ELF-1 (cell line): Measurements from ENCODE around the gene ACVR1.

Source experiments
- DNase-seq: peaks from one replicate; pipeline ENCODE4 v3.0.0-alpha.2; 2016; ENCODE audit warnings: low read depth, low spot score

The ACVR1 gene

GRCh38 chr2:157876066-157876785 is at the start of gene ACVR1:
Gene ACVR1 (minus strand): TSS chr2:157876330. CDS start chr2:157799493, 76,837 bp downstream.
- peak; percentile 96 for DNase-seq

GRCh38 chr2:157925071-157925470 is 48.9 kb upstream of the ACVR1 start:
- no peak for DNase-seq

DNA sequence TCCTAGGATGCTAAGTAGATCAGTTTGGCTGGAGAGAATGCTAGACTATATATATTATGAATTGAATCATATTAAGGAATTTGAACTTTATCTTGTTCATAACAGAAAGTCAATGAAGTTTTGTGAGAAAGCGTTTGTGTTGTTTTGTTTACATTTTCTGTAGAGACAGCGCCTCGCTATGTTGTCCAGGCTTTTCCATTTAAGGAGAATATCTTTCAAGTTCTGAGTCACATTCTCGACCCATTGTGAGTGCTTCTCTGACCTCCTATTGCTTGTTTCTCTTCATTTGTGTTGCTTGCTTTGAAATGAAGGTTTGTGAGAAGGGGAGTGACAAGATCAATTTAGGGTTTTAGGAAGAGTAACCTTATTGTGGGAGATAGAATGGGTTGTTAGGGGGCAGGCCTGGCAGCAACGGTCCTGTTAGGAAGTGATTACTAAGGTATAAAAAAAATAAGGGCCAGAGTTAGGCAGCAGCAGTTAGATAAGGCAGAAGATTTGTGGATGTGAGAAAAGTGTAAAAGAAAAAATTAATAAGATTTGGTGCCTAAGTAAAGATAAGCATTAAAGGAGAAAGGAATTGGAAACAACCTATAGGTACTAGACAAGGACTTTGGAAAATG is 47.6 kb upstream of the ACVR1 start:
- no peak for DNase-seq

DNA sequence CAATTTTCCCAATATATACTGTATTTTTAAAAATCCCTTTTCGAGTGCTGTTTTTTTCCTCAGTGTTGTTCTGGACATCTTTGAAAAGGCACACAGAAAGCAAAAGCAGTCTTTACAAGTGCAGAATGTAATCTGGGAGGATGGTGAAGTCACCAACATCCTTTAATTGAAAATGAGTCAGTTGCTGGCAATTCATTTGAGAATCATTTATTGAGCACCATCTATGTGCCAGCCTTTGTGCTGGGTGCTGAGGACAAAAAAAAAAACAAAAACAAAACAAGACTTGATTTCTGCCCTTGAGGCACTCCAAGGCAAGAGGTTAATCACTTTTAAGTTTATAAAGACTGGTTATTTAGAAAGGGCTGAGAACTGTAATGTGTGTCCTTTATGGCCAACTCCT is 46.7 kb upstream of the ACVR1 start:
- DNase-seq, result no peak

GRCh38 chr2:157922336-157922735 is 46.2 kb upstream of the ACVR1 start:
- DNase-seq, result no peak

GRCh38 chr2:157920736-157921135 is 44.6 kb upstream of the ACVR1 start:
- no peak for DNase-seq

- no peak for DNase-seq
These were observed 43.1 kb upstream of the ACVR1 start for GRCh38 chr2:157919181-157919580.

DNA sequence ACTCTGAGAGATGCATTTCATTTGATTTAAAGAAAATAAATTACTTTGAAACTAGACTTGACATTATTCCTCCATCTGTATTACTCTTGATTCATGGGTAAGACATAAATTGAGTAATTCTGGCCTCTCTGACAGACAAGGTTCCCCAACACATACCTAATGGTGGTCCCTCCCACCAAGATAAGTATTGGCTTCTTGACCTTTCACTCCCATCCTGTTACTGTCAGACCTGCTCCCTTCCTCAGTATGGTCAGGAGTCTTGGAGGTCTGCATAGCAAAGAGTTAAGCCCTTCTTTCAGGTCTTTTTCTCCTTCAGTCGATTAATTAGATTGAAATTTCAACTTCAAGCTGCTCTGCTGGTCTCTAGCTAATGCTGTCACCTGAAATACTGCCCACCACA is 42.2 kb upstream of the ACVR1 start:
- DNase-seq, result no peak

GRCh38 chr2:157911750-157912149 is 35.6 kb upstream of the ACVR1 start:
- no peak for DNase-seq

DNA sequence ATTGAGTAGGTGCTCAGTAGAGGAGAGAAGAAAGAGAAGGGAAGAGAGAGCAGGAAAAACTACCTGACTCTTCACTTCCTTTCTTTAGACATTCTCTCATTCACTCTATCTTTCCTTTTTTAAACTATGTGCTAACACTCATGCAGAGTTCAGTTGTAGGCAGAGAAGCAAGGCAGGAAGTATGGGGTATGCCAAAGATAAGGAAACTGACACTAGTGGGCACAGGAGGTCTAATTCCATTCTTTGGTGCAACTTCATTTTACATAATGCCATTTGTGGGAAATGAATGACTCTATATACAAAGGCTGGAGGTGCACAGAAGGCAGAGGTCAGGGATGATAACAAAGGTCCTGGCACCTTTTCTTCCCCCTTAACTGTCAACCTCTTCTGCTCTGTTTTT is 35.1 kb upstream of the ACVR1 start:
- no peak for DNase-seq

DNA sequence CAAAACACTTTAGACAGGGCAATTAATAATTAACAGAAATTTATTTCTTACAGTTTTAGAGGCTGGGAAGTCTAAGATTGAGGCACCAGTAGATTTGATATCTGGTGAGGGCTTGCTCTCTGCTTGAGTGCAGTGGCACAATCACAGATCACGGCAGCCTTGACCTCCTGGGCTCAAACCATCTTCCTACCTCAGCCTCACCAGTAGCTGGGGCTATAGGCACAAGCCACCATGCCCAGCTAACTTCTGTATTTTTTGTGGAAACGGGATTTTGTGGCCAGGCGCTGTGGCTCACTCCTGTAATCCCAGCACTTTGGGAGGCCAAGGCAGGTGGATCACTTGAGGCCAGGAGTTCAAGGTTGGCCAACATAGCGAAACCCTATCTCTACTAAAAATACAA is 29.0 kb upstream of the ACVR1 start:
- no peak for DNase-seq

GRCh38 chr2:157903626-157904025 is 27.5 kb upstream of the ACVR1 start:
- no peak for DNase-seq

- DNase-seq, result no peak
These were observed 27.0 kb upstream of the ACVR1 start for GRCh38 chr2:157903151-157903550.

DNA sequence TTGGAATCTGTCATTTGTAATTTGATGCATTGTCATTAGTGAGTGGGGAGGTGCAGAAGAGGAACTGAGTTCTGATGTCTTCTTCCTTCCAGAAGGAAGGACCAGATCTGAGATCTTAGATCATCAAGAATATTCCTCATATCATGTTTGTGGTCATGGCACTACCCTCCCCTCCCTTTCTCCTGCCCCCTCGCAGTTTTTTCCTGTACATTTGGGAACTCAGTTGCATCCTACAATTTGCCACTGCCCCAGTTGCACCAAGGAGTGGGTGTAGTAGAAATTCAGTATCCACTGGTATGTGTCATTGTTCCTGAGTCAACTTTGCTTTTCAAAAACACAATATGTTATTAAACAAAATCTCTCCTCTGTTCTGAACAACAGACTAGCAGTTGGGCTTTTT is 26.6 kb upstream of the ACVR1 start:
- no peak for DNase-seq

DNA sequence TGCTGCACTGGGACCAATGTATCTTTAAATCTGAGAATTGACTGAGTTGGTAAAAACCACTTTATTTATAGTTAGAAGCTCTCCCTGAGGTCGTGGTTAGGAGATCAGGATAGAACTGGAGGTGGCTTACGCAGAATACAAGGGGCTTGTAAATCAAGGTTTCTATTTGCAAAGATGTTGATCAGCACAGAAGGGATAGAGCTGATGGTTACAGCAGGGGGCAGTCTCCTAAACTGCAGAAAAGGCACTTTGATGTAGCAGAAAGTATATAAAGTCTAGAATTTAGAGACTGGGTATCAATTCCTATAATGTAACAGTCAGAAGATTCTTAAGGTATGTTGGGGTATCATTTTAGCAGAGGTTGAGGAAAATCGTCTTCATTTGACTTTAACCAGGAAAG is 25.2 kb upstream of the ACVR1 start:
- DNase-seq, result no peak

DNA sequence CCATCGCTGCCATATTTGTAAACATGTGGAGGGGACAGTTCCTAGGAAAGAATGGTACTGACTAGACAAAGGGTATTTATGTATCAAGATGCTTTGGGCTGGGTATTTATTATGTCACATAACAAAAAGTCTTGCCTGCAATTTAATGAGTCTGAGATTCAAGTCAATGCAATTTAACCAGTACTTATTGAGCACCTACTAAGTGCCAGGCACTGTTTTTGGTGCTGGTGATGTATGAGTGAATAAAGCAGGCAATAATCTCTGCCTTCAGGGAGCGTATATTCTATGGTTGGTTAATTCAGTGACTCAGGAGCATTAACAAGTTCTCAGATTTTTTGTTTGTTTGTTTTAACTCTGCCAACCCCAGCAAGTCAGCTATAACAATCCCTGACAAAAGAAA is 24.6 kb upstream of the ACVR1 start:
- no peak for DNase-seq

GRCh38 chr2:157900203-157900602 is 24.1 kb upstream of the ACVR1 start:
- DNase-seq, result no peak

DNA sequence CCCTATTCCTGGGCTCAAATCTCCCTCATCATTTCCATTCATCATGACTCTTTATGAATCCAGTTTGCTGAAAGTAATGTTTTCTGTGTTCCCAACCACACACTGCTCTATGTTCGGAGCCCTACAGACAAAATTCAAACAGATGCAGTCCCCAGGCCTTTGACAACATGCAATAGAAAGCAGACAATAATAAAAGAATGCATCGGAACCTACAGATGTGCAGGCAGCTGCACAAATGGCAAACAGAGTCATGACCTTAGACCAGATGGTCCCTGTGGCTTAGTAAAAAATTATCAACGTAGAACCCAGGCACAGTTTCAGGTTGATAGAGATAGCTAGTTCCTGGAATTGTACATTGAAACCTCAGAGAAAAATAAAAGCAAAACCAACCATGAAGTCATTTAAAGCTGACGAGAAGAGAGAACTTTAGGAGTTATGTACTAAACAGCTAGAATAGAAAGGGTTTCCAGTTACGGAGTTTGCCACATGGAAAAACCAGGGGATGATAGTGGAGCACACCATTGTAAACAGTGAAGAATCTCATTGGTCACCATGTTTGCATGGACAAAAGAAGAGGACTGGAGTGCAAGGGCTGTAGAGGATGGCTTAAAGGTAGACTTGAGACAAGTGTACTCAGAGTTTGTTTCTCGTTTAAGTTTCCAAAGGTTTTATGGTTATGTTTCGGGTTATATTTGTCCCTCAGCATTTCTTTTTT is 23.2 kb upstream of the ACVR1 start:
- no peak for DNase-seq

- DNase-seq, result no peak
These were observed 22.5 kb upstream of the ACVR1 start for GRCh38 chr2:157898591-157898996.

GRCh38 chr2:157897106-157897971 is 21.2 kb upstream of the ACVR1 start:
- DNase-seq, result no peak

GRCh38 chr2:157895531-157895930 is 19.4 kb upstream of the ACVR1 start:
- DNase-seq, result no peak
